ENCODE results near the gene SDC3. TPM values are rescaled to one million over a fixed set of nuclear protein-coding genes. Genes with fewer than 3 reads are reported as not detected.

Gene SDC3
- total and polyA plus RNA-seq, 10 of the 15 experiments (the other 5 are each of a cell fraction or from before 2014, with no cell fraction given), result under 0.01 to 0.46 (median 0.07) TPM; not detected in 2

GRCh38 chr1:30851286-30851685 lies 57.3 kb downstream of the SDC3 start:
- H3K27ac ChIP-seq (ENCODE audit: control insufficient read depth, insufficient read depth), result no peak overlapping the region
- ChIA-PET SMC1A (ENCODE audit: uncharacterized antibody, unreplicated experiment) (no interaction called here), POLR2A (no interaction called here), RAD21 (ENCODE audit: unreplicated experiment) (no interaction called here), CTCF (no interaction called here)
- no peaks in the 10 kb centered on the region for H3K79me2 ChIP-seq (ENCODE audit: control insufficient read depth, insufficient read depth, low read length)
- H2AFZ ChIP-seq (ENCODE audit: control insufficient read depth, low read depth, low read length), result no peak overlapping the region
- no peak overlapping the region for H3K4me3 ChIP-seq
- H3K27me3 ChIP-seq (replicated peaks in 1 of 2; ENCODE audit: control insufficient read depth in 2 of 2, insufficient read depth in 2 of 2, low read length in 1 of 2), result peaks cover 2 to 3% of the 10 kb centered on the region in 2 experiments; a peak in 3 of 4 replicates
- H3K36me3 ChIP-seq (ENCODE audit: control insufficient read depth in 2 of 2, insufficient read depth in 2 of 2, low read length in 1 of 2), result no peaks in the 10 kb centered on the region
- in situ Hi-C loops (cut with MboI), result no loop called here
- FAIRE-seq (no peak), DNase-seq (ENCODE audit: low read depth, low spot score) (no peak), ATAC-seq (no peak)
- no peaks in the 10 kb centered on the region; the same call in 2 of the 3 replicates for H3K9me3 ChIP-seq (replicated peaks; ENCODE audit: control insufficient read depth, insufficient read depth, low read length)
- TF ChIP-seq NRF1 (conservative IDR thresholded peaks at IDR 0.05; ENCODE audit: low read depth, low read length) (no peak), EGR1 (IDR thresholded peaks at IDR 0.05; ENCODE audit: borderline replicate concordance in 1 of 2, low read depth in 2 of 2, low read length in 2 of 2) (no peak)
- no peaks in the 10 kb centered on the region for H4K20me1 ChIP-seq (ENCODE audit: control insufficient read depth, insufficient read depth)
- BruUV-seq (replicated peaks), result no TSS peak
- 44% methylated on average over 1 of the region's 1 CpG for WGBS (ENCODE audit: insufficient coverage, insufficient replicate concordance, low lambda C conversion rate, missing lambda C conversion rate)
- H3K4me2 ChIP-seq (ENCODE audit: control insufficient read depth, insufficient read depth), result no peak overlapping the region
- intact Hi-C loops (cut with micrococcal nuclease; ENCODE audit: unreplicated experiment), result no loop called here
- no peak overlapping the region for H3K9ac ChIP-seq (ENCODE audit: control insufficient read depth, insufficient read depth, low read length)
- H3K4me1 ChIP-seq (ENCODE audit: control insufficient read depth, insufficient read depth, low read length), result no peaks in the 10 kb centered on the region

GRCh38 chr1:30850607-30851006 lies 58.0 kb downstream of the SDC3 start:
- ChIA-PET POLR2A (interaction anchor here (0.6 kb wide), 1 partner anchor 255 kb away, joined by 3 read pairs; no protein-coding TSS in a partner anchor), CTCF (no interaction called here), RAD21 (ENCODE audit: unreplicated experiment) (no interaction called here), SMC1A (ENCODE audit: uncharacterized antibody, unreplicated experiment) (no interaction called here)
- DNase-seq (ENCODE audit: low read depth, low spot score) (no peak), ATAC-seq (no peak), FAIRE-seq (no peak)
- in situ Hi-C loops (cut with MboI), result no loop called here
- Histone ChIP-seq H3K36me3 (ENCODE audit: control insufficient read depth in 2 of 2, insufficient read depth in 2 of 2, low read length in 1 of 2) (no peaks in the 10 kb centered on the region), H3K79me2 (ENCODE audit: control insufficient read depth, insufficient read depth, low read length) (no peaks in the 10 kb centered on the region), H3K4me2 (ENCODE audit: control insufficient read depth, insufficient read depth) (no peak overlapping the region), H3K27me3 (replicated peaks in 1 of 2; ENCODE audit: control insufficient read depth in 2 of 2, insufficient read depth in 2 of 2, low read length in 1 of 2) (peaks cover 2 to 3% of the 10 kb centered on the region in 2 experiments; a peak in 3 of 4 replicates), H3K9ac (ENCODE audit: control insufficient read depth, insufficient read depth, low read length) (no peak overlapping the region), H3K27ac (ENCODE audit: control insufficient read depth, insufficient read depth) (no peak overlapping the region), H2AFZ (ENCODE audit: control insufficient read depth, low read depth, low read length) (no peak overlapping the region), H3K9me3 (replicated peaks; ENCODE audit: control insufficient read depth, insufficient read depth, low read length) (no peaks in the 10 kb centered on the region; the same call in 2 of the 3 replicates), H3K4me1 (ENCODE audit: control insufficient read depth, insufficient read depth, low read length) (no peaks in the 10 kb centered on the region), H3K4me3 (no peak overlapping the region), H4K20me1 (ENCODE audit: control insufficient read depth, insufficient read depth) (no peaks in the 10 kb centered on the region)
- BruUV-seq (replicated peaks), result no TSS peak
- 0% methylated on average over 2 of the region's 2 CpGs for WGBS (ENCODE audit: insufficient coverage, insufficient replicate concordance, low lambda C conversion rate, missing lambda C conversion rate)
- intact Hi-C loops (cut with micrococcal nuclease; ENCODE audit: unreplicated experiment), result no loop called here
- TF ChIP-seq BACH1 (IDR thresholded peaks at IDR 0.05; ENCODE audit: borderline replicate concordance) (no peak), EGR1 (IDR thresholded peaks at IDR 0.05; ENCODE audit: borderline replicate concordance in 1 of 2, low read depth in 2 of 2, low read length in 2 of 2) (no peak), IRF4 (IDR thresholded peaks at IDR 0.05; ENCODE audit: low read depth, low read length) (no peak), POLR2A (IDR thresholded peaks at IDR 0.05; ENCODE audit: low read depth, low read length) (no peak), EED (IDR thresholded peaks at IDR 0.05; ENCODE audit: low read depth) (no peak), WRNIP1 (IDR thresholded peaks at IDR 0.05; ENCODE audit: borderline replicate concordance, low read depth, low read length) (no peak), RAD51 (IDR thresholded peaks at IDR 0.05) (no peak)
